OCI-M2 (cell line): ENCODE results near the gene CLVS2.

Experiments used
- DNase-seq: peaks from one replicate; lab custom pipeline; 2025; ENCODE audit not compliant: unreplicated experiment; lab: John Stamatoyannopoulos, UW

Gene CLVS2

DNA sequence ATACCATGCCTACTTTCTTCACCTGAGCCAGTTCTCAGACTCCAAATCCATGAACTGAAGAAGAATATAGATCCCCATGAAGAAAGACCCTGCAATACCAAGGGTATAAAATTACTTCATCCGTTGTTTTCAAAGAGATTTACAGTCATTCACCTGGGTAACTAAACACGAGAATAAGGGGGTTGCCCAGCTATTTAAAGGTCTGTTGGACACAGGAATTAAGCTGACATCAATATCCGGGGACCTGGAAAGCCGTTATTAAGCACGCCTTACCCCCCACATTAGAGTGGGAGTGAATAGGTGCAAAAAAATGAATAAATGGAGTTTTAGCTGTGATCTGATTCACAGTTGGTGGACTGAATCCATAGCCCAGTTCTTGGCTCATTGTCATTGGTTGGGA, 28.9 kb downstream of the CLVS2 start:
- no peak for DNase-seq

DNA sequence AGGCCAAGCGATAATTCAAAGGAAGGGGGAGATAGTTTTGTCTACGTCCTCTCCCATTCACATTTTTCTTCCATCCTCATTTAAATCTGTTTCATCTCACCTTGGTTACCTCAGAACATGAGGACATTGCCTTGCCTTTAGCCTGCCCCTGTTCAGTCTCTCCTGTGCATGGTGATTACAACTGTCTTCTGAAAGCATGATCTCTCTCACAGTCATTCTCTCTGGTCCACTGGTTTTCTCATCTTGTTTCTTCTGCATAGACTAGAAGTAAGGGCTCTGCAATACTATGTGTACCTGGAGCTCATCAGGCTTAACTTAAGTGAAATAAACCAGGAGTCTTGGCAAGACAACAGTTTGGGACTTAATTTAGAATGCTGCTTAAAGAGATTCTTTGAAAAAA, 31.4 kb downstream of the CLVS2 start:
- no peak for DNase-seq

DNA sequence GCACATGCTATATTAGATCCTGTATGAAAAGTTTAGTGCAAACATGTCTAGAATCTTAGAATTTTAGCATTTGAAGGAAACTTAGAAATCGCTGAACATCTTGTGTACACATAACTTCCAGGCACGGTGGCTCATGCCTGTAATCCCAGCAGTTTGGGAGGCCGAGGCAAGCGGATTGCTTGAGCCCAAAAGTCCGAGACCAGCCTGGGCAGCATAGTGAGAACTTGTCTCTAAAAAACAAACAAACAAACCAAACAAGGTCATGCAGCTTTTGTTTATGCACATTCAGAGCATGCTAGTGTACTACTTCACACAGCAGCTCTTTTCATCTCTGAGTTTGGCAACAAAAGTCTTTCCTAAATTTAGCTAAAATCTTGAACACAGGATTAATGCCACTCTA, 32.2 kb downstream of the CLVS2 start:
- DNase-seq: no peak

DNA sequence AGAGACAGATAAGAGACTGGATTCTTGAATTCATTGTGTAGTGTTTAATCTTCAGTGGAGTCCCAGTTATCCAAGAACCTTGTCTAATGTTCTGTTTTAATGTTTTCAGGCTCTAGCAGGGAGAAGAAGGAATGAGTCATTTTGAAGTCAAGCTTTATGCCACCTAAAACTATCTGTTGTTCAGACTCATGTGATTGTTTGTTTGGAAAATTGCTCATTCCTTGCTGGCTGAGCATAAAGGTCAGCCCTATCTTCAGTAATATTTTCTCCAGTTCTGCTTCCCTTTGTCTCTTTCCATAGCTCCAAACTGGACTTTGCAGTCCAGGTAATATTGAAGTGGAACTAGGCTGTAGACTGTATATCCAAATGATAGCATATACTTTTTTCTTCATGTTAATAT, 34.2 kb downstream of the CLVS2 start:
- DNase-seq: no peak

DNA sequence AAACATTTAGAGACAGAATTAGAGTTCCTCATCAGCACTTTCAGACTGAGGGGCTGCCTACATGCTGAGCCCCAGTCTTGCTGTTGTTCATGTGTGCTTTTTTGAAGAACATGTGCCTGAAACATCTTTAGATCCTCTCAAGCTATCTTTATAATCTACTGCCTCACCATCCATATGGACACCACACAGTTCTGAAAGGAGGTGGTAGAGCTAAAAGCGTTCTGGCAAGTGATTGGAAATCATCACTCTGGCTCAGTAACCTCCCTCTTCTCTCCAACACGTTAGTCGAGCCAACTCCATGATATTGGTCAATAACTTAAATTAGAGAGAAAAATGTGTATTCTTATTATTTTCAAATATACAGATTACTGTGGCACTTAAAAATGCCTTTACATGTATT, 40.6 kb downstream of the CLVS2 start:
- no peak for DNase-seq

DNA sequence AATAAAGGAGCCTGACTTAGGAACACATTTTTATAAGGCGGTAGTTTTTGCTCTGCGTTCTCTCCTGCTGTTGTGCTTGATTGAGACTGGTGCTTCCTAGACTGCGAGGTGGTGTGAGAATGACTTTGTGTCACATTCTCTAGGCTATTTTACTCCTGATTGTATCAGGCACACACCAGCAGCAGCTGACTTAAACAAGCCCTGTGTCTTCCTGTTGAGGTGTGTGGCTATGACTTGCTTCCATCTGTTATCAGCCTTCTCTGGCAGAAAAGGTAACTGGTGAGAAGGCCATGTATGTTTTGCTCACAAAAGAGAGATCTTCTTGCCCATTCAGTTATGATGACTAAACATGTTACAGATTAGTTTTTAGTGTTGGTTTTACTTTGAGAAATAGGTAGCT, 43.4 kb downstream of the CLVS2 start:
- DNase-seq: no peak

DNA sequence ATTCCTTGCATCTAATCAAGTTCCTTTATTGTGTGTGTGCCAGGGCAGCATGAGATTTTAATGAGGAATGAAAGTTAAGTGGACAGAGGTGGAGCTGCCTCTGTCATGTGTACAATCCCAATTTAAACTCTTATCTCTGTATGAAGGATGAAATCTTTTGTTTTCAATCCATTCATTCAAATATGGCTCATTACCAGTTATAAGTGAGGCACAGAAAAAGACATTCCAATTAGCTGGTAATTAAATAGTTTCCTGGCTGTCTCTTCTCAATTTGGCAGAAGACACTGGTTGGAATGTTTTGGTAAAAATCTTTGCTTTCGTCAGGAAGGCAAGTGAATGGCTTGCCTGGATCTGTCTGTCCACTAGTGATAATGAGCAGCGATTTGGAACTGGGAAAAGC, 46.4 kb downstream of the CLVS2 start:
- no peak for DNase-seq

DNA sequence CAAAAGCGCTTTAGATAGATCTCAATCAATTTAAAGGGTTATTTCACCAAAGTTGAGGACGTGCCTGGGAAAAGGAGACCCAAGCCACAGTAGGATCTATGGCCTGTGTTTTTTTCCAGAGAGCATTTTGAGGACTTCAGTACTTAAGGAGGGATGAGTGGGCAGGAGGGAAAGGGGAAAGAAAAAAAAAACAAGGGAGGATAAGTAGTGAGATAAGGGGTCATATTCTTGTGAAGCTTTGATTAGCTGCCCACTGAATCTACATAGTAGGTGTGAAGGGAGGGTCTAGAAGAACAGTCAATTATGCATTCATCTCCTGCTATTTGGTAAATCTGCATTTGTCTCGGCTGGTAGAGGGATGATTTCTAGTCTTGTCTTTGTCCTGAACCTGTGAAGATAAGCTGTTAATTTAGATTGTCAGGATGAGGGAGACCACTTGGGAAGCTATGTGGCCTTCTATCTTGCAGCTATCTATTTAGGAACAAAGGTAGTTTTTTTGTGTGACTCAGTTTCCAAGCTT, 48.4 kb downstream of the CLVS2 start:
- no peak for DNase-seq

DNA sequence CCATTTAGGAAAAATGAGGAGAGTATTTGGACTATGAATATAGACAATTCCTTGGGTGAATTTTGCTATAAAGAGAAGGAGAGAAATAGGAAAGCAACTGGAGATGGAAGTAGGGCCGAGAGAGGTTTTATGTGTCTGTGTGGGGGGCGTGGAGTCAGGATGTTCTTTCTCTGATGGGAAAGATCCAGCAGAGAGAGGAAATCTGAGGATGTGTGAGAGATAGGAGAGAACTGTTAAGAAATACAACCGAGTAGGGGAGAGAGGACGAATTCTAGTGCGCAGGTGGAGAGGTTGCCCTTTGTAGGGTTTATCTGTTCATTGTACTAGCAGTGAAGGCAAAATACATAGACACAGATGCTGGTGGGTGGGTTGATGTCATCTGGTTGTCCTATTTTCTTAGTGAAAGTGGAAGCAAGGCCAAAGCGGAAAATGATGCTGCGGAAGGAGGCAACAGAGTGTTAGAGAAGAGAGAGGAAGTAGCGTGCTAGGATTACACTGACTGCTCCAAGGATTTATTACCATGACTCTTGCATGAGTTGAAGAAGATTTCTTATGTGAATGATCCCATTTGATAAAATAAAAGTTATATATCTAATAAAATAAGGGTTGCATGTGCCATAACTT, 57.7 kb downstream of the CLVS2 start:
- no peak for DNase-seq

DNA sequence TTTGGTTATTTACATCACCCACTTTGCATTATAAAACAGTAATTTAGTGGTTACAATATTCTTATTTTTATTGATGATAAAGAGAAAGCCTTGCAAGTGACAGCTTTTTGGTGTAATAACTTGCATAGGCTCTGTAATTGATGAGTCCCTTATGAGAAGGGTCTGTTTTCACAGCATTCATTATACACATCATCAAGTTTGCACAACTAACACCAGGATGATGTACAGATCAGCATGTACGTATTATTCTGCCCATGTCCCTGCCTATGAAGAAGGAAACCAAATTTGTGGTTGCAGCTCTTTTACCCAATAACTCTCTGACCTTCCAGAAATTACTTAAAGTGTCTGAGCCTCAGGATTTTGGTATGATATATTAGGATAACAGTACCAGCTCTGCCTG, 59.2 kb downstream of the CLVS2 start:
- DNase-seq: no peak

DNA sequence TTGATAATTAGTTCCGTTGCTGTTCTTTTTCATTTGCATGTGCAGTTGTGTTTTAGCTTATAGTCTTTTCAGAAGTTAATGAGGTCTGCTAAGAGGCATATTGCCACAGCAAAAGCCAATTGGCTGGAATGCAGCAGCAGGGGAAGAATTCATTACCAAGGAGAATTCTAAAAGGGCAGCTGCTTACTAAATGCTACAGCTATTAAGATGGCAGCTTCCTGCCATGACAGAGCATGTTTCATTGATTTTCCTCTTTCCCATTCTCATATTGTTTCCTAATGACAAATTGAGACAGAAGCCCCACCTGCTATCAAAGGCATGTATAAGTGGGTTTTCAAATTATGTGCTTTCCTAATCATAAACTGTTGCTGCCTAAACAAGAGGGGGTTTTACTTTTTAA, 66.6 kb downstream of the CLVS2 start:
- no peak for DNase-seq

DNA sequence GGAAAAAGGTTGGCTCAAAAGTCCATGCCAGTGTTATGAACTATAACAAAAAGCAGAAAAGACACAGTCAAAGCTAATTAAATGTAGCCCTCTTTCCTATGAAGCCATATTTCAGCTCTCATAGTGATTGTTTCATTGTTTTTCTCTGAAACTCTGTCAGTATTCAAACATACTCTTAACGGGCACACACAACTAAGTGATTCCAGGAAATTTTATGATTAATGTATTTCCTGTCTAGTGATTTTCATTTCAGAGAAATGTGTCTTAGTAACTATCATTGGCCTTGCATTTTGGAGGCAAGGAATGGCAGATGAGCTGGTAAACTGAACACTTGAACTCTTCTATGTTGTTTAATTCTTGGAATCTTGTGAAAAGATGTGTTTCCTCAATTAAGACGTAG, 68.0 kb downstream of the CLVS2 start:
- DNase-seq: no peak

DNA sequence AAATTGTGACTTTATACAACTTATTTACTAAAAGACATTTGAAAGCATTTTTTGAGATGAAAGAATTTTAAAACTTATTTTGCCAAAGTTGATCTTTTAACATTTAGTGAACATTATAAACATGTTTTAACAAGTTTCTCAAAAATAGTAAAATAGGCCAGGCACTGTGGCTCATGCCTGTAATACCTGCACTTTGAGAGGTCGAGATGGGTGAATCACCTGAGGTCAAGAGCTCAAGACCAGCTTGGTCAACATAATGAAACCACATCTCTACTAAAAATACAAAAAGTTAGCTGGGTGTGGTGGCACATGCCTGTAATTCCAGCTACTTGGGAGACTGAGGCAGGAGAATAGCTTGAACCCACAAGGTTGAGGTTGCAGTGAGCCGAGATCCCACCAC, 78.6 kb downstream of the CLVS2 start:
- no peak for DNase-seq

DNA sequence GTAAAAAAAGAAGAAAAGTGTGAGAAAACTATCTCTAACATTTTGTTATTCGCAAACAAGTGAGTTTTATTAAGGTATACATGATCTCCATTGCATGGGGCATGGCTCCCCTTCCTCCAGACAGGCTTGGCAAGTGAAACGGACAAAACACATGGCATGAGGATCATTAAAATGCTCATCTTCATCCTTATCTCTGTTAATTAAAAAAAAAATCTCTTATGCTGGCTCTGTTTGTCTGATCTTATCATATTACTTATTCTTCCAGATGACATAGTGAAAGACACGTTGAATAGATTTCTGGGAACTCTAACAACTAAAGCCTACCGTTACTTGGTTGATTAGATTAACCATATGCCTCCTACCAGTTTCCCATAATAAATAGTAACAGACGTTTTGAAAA, 89.4 kb downstream of the CLVS2 start:
- no peak for DNase-seq

DNA sequence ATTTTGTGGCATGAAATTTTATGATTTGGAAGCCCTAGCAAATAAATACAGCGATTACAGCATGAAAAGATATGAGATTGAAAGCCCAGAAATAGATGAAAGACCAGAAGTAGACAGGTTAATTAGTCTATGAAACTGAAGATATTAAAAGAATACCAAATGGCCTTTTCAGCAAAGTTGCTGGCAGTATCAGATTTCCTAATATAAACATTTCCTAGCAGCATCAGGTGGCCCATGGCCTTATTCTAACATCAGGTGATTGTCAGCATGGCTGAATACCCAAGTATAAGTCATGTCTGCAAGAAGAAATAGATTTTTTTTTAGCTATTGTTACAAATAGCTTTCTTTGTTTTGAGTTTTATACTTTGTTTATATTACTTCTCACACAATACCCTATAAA, 93.2 kb downstream of the CLVS2 start:
- no peak for DNase-seq

DNA sequence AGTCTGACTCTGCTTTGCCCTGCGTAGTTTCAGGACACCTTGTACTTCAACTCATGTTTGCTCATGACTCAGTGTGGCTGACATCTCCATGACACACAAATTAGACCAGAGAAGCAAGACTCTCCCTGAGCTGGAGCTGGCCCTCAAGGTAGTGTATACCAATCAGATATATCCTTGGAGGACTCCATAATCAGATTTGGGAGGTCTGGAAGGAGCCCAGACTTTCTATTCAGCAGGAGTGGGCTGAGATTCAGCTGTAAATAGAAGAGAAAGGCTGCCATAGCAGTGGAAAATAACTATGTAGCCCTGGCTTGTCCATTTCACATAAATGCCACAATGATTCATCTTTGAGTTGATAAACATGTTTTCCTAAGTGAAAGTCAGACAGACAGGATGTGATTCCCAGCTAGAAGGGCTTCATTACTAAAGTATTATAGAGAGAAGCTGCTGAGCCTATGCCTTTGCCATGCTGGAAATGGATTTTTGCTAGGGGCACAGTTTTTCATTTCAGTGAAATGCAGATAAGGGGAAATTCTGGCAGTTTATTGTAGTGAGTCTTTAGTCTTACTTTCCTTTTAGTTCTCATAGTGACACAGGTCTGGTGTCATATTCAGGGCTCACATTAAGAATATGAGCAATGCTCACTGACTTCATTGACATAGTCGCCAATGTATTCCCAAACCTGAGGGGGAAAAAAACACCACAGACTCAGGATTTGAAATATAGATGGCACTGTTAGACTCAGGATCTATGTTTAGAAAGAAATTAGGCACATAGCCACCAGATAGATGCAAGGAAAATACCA, 95.3 kb downstream of the CLVS2 start:
- DNase-seq: no peak

DNA sequence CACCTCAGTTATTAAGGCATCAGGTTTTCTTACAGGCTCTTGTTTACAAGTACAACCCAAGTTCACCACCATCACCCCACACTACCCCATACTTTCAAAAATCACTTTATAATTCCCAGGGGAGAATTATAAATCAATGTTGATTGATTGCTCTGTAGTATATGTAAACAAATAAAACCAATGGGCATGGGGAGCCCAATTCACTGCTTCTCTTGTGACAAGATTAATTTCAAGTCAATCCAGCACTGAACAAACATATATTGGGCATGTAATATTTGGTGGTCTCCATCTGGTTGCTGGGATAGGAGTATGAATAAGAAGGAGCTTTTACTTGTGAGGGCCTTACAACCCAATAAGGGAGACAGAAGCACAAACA, 95.8 kb downstream of the CLVS2 start:
- no peak for DNase-seq

DNA sequence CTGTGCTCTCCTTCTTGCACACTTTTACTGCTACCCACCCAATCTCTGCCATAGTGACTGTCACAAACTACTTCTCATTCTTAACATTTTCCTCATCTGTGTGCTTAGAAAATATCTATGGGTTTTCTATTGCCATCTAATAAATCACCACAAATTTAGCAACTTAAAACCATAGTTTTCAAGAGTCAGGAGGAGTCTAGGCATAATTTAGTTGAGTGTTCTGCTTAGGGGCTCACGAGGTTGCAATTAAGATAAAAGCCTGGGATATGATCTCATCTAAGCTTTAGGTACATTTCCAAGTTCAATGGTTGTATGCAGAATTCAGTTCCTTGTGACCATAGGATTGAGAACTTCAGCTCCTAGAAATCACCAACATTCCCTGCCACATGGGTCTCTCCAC, 98.8 kb downstream of the CLVS2 start:
- no peak for DNase-seq

DNA sequence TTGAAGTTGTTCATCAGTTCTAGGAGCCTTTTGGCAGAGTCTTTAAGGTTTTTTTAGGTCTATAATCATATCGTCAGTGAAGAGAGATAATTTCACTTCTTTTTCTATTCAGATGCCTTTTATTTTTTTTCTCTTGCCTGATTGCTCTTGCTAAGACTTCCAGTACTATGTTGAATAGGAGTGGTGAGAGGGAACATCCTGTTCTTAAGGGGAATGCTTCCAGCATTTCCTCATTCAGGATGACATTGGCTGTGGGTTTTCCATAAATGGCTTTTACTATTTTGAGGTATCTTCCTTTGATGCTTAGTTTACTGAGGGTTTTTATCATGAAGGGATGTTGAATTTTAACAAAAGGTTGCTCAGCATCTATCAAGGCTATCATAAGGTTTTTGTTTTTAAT, 109.5 kb downstream of the CLVS2 start:
- DNase-seq: no peak

DNA sequence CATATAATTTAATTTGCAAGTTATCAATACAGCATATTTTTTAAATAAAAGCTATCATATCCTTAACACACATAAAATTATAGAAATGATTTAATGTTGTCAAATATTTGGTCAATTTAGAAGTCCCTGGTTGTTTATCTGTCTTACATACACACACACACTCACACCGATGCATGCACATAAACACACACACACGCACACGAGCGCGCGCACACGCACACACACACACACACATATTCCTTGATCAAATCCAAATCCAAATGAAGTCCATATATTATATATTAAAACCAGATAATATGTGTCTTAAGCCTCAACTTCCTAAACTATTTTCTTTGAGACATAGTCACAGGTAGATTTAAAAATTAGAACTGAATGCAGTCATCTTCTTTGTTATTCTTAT, 120.3 kb downstream of the CLVS2 start:
- DNase-seq: no peak

DNA sequence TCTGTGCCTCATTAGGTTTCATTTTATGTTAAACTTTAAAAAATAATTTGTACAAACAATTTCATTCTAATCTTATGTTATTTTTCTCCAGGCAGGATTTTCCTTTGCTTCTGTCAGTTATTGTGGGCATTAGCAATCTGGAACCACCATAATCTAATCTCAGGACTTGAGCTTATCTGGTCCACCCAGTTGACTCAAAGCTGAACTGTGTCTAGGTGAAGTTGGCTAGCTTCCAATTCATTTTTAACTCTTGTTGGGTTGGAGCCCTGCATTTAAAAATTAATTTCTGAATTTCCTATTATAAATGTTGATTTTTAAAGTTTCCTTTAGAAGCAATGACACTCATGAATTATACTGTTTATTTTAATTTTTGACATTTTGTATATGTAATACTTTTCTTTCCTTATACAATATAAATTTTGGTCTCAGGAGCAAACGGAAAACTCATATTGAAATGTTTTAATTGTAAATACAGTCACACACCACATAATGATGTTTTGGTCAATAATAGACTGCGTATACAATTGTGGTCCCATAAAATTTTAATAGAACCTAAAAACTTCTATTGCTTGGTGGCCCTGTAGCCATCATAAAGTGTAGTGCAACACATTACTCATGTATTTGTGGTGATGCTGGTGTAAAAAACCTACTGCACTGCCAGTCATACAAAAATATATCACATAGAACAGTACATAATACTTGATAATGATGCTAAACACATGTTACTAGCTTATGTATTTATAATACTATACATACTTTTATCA, 121.3 kb downstream of the CLVS2 start:
- DNase-seq: no peak

DNA sequence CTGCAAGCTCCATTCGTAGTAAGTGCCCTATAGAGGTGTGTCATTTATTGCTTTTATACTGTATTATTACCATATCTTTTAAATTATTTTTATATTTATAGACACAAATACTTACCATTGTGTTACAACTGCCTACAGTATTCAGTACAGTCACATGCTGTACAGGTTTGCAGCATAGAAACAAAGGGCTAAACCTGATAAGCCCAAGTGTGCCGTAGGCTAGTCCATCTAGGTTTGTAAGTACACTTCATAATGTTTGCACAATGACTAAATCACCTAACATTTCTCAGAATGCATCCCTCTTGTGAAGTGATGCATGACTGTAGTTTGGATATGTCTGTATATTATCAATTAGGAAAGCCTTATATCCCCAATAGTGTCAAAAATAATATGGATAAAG, 122.8 kb downstream of the CLVS2 start:
- DNase-seq: no peak
